ENCODE measurements around the gene TMEM163. TPM values are rescaled to one million over a fixed set of nuclear protein-coding genes. Genes with fewer than 3 reads are reported as not detected.

TMEM163 gene
- total RNA-seq, 1 donor from 2014 or later, result 0.18 TPM

- no peaks in the 10 kb centered on the region for H3K27me3 ChIP-seq (ENCODE audit: insufficient read depth, low read length)
- H3K79me2 ChIP-seq (ENCODE audit: insufficient read depth, low read length), result no peaks in the 10 kb centered on the region
- Mint-ChIP-seq H3K27me3 (ENCODE audit: low read depth, unreplicated experiment) (peaks cover 15% of the 10 kb centered on the region), H3K36me3 (ENCODE audit: low read depth, unreplicated experiment) (no peaks in the 10 kb centered on the region), H3K4me1 (ENCODE audit: low read depth, unreplicated experiment) (no peaks in the 10 kb centered on the region), H3K9me3 (ENCODE audit: unreplicated experiment) (peaks cover 9% of the 10 kb centered on the region), H3K4me3 (ENCODE audit: unreplicated experiment) (no peak overlapping the region), H3K27ac (ENCODE audit: unreplicated experiment) (no peak overlapping the region)
- H3K4me2 ChIP-seq (ENCODE audit: low read length), result no peak overlapping the region
- no peak overlapping the region for H3K4me3 ChIP-seq (ENCODE audit: insufficient read depth, low read depth, low read length)
- FAIRE-seq (no peak), DNase-seq (ENCODE audit: low read depth) (no peak)
- H2AFZ ChIP-seq (ENCODE audit: low read depth, low read length), result no peak overlapping the region
- no peaks in the 10 kb centered on the region for H3K9me3 ChIP-seq (ENCODE audit: insufficient read depth, low read depth, low read length)
- H3K27ac ChIP-seq (ENCODE audit: low read depth, low read length), result no peak overlapping the region
- TF ChIP-seq EZH2 (IDR thresholded peaks at IDR 0.05; ENCODE audit: insufficient read depth, low read length), result no peak
- no peak for TF ChIP-seq CTCF (IDR thresholded peaks at IDR 0.05; ENCODE audit: insufficient read depth, low read depth, low read length)
- no peak overlapping the region for H3K9ac ChIP-seq (ENCODE audit: low read length)
- no peaks in the 10 kb centered on the region for H3K36me3 ChIP-seq (ENCODE audit: insufficient read depth, low read length)
- H3K4me1 ChIP-seq (ENCODE audit: insufficient read depth, low read length), result no peaks in the 10 kb centered on the region
- no peaks in the 10 kb centered on the region for H4K20me1 ChIP-seq (ENCODE audit: insufficient read depth, low read length)
Measured at GRCh38 chr2:134470561-134471168, 248.1 kb downstream of the TMEM163 start.

DNA sequence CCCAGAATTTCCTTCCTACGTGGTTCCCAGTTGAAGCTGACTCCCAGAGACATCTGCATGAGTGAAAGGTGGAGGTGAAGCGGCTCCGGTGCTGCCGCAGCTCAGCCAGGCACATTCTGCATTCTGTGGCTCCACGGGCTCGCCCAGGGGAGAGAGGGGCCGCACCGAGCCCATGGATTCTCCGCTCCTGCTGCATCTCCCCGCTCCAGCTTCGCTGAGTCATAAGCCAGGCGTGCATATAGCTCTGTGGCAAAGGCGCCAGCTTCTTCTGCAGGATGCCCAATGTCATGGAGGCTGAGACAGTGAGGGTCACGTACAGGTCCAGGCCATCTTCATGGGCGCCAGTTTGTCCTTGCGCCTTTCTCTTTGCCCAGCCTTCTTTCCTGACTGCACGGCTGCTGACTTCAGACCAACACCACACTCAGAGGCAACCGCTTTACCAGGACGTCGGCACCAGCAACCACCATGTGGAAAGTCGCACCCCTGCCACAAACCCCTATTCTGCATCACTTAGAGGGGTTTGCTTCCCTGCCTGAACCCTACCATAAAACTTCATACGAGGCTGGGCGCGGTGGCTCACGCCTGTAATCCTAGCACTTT lies 249.2 kb downstream of the TMEM163 start:
- Mint-ChIP-seq H3K4me1 (ENCODE audit: low read depth, unreplicated experiment) (no peaks in the 10 kb centered on the region), H3K27me3 (ENCODE audit: low read depth, unreplicated experiment) (peaks cover 15% of the 10 kb centered on the region), H3K4me3 (ENCODE audit: unreplicated experiment) (no peak overlapping the region), H3K27ac (ENCODE audit: unreplicated experiment) (no peak overlapping the region), H3K36me3 (ENCODE audit: low read depth, unreplicated experiment) (no peaks in the 10 kb centered on the region), H3K9me3 (ENCODE audit: unreplicated experiment) (peaks cover 9% of the 10 kb centered on the region)
- no peaks in the 10 kb centered on the region for H3K9me3 ChIP-seq (ENCODE audit: insufficient read depth, low read depth, low read length)
- no peak overlapping the region for H2AFZ ChIP-seq (ENCODE audit: low read depth, low read length)
- FAIRE-seq, result no peak
- no peak overlapping the region for H3K4me2 ChIP-seq (ENCODE audit: low read length)
- H3K79me2 ChIP-seq (ENCODE audit: insufficient read depth, low read length), result no peaks in the 10 kb centered on the region
- H3K27ac ChIP-seq (ENCODE audit: low read depth, low read length), result no peak overlapping the region
- no peaks in the 10 kb centered on the region for H4K20me1 ChIP-seq (ENCODE audit: insufficient read depth, low read length)
- TF ChIP-seq EZH2 (IDR thresholded peaks at IDR 0.05; ENCODE audit: insufficient read depth, low read length), result no peak
- no peak for TF ChIP-seq CTCF (IDR thresholded peaks at IDR 0.05; ENCODE audit: insufficient read depth, low read depth, low read length)
- H3K4me3 ChIP-seq (ENCODE audit: insufficient read depth, low read depth, low read length), result no peak overlapping the region
- no peaks in the 10 kb centered on the region for H3K36me3 ChIP-seq (ENCODE audit: insufficient read depth, low read length)
- H3K27me3 ChIP-seq (ENCODE audit: insufficient read depth, low read length), result no peaks in the 10 kb centered on the region
- no peak overlapping the region for H3K9ac ChIP-seq (ENCODE audit: low read length)
- H3K4me1 ChIP-seq (ENCODE audit: insufficient read depth, low read length), result no peaks in the 10 kb centered on the region
- no peak for DNase-seq (ENCODE audit: low read depth)

DNA sequence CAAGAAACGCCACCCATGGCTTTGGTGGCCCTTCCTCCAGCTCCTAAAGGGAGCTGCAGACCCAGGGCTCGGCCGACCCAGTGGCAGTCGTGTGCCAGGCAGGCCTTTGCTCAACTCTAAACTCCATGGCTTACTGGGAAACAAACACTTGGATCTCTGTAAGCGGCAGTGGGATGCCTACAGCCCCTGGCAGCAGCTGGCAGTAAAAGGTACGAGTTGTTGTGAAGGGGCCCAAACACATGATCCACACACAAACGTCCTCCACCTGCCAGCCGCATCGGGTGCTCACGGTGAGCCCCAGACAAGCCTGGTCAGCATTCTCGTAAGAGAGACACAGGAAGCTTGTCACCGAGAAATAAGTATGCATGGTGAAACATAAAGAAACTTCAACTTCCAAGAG lies 250.0 kb downstream of the TMEM163 start:
- Histone ChIP-seq H3K4me3 (ENCODE audit: insufficient read depth, low read depth, low read length) (no peak overlapping the region), H2AFZ (ENCODE audit: low read depth, low read length) (no peak overlapping the region), H3K27me3 (ENCODE audit: insufficient read depth, low read length) (no peaks in the 10 kb centered on the region), H3K4me1 (ENCODE audit: insufficient read depth, low read length) (no peaks in the 10 kb centered on the region), H3K27ac (ENCODE audit: low read depth, low read length) (no peak overlapping the region), H3K79me2 (ENCODE audit: insufficient read depth, low read length) (no peaks in the 10 kb centered on the region), H4K20me1 (ENCODE audit: insufficient read depth, low read length) (no peaks in the 10 kb centered on the region), H3K9ac (ENCODE audit: low read length) (no peak overlapping the region), H3K9me3 (ENCODE audit: insufficient read depth, low read depth, low read length) (no peaks in the 10 kb centered on the region), H3K4me2 (ENCODE audit: low read length) (no peak overlapping the region), H3K36me3 (ENCODE audit: insufficient read depth, low read length) (no peaks in the 10 kb centered on the region)
- Mint-ChIP-seq H3K4me3 (ENCODE audit: unreplicated experiment) (no peak overlapping the region), H3K27ac (ENCODE audit: unreplicated experiment) (no peak overlapping the region), H3K9me3 (ENCODE audit: unreplicated experiment) (peaks cover 5% of the 10 kb centered on the region), H3K27me3 (ENCODE audit: low read depth, unreplicated experiment) (peaks cover 15% of the 10 kb centered on the region), H3K36me3 (ENCODE audit: low read depth, unreplicated experiment) (no peaks in the 10 kb centered on the region), H3K4me1 (ENCODE audit: low read depth, unreplicated experiment) (no peaks in the 10 kb centered on the region)
- FAIRE-seq, result no peak
- DNase-seq (ENCODE audit: low read depth), result no peak
- TF ChIP-seq EZH2 (IDR thresholded peaks at IDR 0.05; ENCODE audit: insufficient read depth, low read length) (no peak), CTCF (IDR thresholded peaks at IDR 0.05; ENCODE audit: insufficient read depth, low read depth, low read length) (no peak)

Measured in astrocyte (in vitro differentiated cells and primary cell).